Lower leg skin (tissue), 3 donors: Measurements from ENCODE around the gene MPEG1.

ENCODE experiments used
- POLR2A ChIP-seq, 2 donors: fragments of 450-650 bp; IDR thresholded peaks; one replicate each; pipeline ENCODE4 v1.6.1; 2016 to 2017; ENCODE audit warnings: antibody characterized with exemption in 2 of 2, mild to moderate bottlenecking in 1 of 2, moderate library complexity in 1 of 2
- TF ChIP-seq, protein P1 (sequence below), 3 donors: fragments of 450-650 bp; IDR thresholded peaks; one replicate each; pipeline ENCODE4 v1.5.1; 2016; ENCODE audit warnings: antibody characterized with exemption in 3 of 3, mild to moderate bottlenecking in 3 of 3, moderate library complexity in 2 of 3

DNA sequence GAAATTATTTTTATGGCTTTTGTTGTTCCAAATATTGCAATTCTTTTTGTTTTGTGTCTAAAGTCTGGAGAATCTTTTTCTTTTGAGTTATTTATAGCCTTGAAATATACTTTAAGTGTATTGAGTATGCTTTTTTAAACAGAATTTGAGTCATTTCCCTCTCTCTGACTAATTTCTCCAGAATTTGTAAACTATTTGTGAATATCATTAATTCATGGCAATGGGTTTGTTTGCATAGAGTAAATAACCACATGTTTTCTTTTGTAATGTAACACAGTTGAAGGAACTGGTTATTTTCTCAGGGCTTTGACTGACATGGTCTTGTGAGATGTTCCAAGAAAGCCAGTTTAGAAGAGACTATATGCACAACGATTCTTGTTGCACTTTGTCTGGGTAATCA lies 30.9 kb upstream of the MPEG1 start:
- TF ChIP-seq, protein P1, sequence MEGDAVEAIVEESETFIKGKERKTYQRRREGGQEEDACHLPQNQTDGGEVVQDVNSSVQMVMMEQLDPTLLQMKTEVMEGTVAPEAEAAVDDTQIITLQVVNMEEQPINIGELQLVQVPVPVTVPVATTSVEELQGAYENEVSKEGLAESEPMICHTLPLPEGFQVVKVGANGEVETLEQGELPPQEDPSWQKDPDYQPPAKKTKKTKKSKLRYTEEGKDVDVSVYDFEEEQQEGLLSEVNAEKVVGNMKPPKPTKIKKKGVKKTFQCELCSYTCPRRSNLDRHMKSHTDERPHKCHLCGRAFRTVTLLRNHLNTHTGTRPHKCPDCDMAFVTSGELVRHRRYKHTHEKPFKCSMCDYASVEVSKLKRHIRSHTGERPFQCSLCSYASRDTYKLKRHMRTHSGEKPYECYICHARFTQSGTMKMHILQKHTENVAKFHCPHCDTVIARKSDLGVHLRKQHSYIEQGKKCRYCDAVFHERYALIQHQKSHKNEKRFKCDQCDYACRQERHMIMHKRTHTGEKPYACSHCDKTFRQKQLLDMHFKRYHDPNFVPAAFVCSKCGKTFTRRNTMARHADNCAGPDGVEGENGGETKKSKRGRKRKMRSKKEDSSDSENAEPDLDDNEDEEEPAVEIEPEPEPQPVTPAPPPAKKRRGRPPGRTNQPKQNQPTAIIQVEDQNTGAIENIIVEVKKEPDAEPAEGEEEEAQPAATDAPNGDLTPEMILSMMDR (IDR thresholded peaks at IDR 0.05) = no peak
- no peak for TF ChIP-seq POLR2A (IDR thresholded peaks at IDR 0.05)
